Measurements from ENCODE around the gene ZNF467.

The ZNF467 gene

DNA sequence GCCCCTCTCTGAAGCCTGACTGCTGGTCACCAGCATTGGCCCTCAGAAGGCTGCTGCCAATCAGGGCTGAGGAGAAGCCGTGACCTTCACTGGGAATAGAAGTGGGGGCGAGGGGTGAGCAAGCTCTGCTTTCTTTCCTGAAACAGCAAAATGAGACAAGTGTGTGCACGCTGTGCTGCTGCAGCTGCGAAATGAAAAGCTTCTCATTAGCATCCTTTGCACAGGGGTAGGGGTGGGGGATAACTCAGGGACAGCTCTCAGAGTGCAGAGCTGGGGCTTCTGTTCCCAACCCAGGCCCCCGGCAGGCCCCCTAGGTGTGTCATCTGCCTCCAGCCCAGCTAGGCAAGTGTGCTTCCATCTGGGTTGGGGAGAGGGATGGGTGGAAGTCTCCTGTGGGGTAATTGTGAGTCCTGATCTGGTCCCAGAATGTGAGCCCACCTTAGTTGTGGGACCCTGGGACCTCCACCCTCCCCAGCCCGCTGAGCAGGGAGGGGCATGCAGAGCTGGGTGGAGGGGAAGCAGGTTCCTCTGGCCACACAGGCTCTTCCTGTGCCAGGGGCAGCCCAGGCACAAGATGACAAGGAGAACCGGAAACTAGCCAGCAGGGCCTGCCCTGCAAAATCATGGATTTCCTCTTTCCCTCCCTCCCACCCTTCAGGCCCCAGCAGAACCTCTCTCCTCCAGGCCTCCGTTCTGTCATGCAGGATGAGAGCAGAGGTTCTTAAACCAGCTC, 22.2 kb downstream of the ZNF467 start:
- no peak for DNase-seq (ENCODE audit: low spot score)
- TF ChIP-seq, protein P1, sequence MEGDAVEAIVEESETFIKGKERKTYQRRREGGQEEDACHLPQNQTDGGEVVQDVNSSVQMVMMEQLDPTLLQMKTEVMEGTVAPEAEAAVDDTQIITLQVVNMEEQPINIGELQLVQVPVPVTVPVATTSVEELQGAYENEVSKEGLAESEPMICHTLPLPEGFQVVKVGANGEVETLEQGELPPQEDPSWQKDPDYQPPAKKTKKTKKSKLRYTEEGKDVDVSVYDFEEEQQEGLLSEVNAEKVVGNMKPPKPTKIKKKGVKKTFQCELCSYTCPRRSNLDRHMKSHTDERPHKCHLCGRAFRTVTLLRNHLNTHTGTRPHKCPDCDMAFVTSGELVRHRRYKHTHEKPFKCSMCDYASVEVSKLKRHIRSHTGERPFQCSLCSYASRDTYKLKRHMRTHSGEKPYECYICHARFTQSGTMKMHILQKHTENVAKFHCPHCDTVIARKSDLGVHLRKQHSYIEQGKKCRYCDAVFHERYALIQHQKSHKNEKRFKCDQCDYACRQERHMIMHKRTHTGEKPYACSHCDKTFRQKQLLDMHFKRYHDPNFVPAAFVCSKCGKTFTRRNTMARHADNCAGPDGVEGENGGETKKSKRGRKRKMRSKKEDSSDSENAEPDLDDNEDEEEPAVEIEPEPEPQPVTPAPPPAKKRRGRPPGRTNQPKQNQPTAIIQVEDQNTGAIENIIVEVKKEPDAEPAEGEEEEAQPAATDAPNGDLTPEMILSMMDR (IDR thresholded peaks at IDR 0.05; ENCODE audit: extremely low read depth, missing control alignments), result no peak

DNA sequence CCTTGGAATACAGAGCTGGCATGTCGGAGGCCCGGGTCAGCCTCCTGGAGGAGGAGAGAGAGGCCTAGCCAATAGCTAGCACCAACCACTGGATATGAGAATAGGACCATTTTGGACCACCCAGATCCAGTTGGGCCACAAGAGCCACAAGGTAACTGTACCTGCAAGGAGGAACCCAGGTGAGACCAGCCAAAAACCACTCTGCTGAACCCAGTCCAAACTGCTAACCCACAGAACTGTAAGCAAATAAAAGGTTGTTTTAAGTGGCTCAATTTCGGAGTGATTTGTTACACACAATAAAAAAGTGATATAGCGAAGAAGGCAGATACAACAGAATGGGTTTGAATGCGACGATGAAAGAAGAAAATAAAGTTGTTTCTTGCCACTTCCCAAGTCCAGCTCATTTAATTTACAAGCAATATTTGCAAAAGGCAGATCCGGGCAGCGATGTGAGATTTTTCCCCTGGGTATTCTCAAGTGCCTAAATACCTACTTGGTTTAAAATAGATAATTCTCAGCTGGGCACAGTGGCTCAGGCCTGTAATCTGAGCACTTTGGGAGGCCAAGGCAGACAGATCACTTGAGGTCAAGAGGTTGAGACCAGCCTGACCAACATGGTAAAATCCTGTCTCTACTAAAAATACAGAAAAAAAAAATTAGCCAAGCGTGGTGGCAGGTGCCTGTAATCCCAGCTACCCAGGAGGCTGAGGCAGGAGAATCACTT, 23.1 kb downstream of the ZNF467 start:
- TF ChIP-seq, protein P1 (IDR thresholded peaks at IDR 0.05; ENCODE audit: extremely low read depth, missing control alignments), result no peak
- no peak for DNase-seq (ENCODE audit: low spot score)

DNA sequence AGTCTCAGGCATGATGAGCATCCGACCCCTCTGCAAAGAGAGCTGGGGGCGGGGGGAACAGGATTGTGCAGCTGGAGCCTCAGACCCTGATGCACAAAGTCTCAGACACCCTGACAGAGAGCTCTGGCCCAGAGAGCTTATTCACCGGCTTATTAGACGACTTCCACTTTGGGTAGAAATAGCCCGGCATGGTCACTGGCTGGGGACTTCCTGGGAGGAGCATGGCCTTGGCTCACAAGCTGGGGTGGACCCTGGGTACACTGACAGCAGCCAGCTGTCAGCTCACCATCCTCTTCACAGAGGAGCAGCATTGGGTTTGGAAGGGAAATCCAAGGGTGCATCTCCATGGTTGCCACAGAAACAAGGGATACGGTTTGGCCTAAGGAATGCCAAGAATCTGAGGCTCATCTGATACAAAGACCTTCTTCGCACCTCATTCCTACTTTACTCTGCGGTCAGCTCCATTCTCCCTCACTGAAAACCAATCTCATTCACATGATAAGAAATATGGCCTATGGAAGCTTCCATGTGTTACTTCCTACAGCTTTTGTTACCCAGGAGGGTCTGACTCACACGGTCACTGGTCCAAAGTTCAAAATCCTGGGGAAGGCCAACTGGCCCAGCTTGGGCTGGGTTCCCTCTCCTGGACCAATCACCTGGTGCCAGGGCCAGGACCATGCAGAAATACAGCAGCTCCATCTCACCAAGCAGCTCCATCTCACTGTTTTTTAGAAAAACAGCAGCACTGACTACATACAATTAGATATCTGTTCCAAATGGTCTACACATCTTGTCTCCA, 25.1 kb downstream of the ZNF467 start:
- TF ChIP-seq, protein P1 (IDR thresholded peaks at IDR 0.05; ENCODE audit: extremely low read depth, missing control alignments), result no peak
- DNase-seq (ENCODE audit: low spot score), result no peak

DNA sequence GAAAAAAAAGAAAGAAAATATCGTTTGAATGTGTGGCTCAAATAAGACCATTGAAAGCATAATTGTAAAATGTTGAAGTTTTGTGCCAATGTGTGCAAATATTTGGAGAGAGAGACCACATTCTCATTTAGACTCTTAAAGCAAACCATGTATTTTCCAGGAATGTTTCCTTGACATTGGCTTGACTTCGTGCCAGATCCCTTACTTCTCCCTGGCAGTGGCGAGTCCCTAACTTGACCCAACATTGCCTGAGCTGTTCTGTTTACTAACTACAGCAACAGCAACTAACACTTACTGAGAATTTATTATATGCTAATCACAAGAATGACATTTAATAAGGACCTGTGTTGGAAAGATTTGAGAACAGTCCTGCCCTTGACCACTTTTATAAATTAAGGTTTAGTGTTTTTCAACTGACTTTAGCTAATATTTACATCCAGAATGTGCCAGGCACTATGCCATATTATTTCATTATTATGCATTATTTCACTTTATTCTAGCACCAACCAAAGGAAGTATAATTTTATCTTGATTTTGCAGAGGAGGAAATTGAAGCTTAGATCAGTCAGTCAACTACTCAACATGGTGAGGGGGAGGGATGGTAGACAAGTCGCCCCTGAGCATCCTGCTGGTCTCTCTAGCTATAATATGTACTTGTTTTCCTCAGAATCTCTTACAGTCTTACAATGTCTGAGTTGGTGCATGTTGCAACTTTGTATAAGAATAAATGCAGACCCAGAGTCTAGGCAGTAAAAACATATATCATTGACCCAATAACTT, 29.7 kb downstream of the ZNF467 start:
- DNase-seq (ENCODE audit: low spot score), result no peak
- TF ChIP-seq, protein P1 (IDR thresholded peaks at IDR 0.05; ENCODE audit: extremely low read depth, missing control alignments), result no peak

DNA sequence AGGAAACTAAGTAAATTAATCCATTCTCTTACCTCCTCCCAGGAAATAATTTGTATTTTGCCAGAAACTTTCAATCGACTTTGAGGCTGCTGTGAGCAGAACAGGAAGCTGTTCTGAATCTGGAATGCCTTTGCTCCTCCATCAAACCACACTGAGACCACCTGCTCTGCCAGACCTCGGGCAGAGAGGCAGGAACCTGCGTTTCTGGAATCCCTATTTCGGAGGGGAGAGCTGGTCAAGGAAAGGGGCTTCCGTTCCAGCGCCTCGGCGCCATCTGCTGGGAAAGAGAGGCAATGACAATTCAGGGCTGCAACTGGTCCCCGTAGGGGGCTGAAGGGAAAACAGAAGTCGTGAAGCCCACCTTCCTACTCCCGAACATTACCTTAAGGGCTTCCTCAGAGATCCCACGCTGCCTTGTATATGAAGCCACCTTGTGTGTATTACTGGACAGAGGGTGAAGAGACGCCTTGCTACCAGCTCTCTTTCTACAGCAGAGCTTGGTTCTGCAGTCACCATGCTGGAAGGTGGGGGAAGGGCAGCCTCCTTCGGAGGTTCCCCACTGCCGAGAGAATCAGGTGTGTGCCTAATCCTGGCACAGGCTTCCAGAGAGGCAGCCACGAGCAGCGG, 31.2 kb downstream of the ZNF467 start:
- TF ChIP-seq, protein P1 (IDR thresholded peaks at IDR 0.05; ENCODE audit: extremely low read depth, missing control alignments), result peak; percentile 80
- peak; percentile 83 for DNase-seq (ENCODE audit: low spot score)

DNA sequence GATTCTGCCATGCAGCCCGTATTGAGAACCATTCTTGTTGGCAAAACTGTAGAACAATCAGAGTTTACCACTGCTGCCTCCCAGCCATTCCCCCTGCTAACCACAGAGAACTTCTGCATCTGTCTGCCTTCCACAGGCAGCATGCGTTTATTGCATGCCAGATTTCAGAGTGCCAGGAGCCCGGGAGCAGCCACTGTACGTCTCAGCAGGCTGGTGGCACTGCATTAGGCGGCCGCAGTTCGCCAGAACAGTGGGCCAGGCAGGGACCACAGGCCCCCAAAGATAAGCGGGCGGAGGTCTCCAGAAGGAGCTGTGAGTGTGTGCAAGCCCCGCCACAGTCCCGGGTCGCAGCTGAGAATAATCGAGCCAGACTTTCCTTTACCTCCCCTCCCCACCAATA, 31.8 kb downstream of the ZNF467 start:
- DNase-seq (ENCODE audit: low spot score), result peak; percentile 36
- TF ChIP-seq, protein P1 (IDR thresholded peaks at IDR 0.05; ENCODE audit: extremely low read depth, missing control alignments), result no peak
